ENCODE results near the gene TAF1.

DNA sequence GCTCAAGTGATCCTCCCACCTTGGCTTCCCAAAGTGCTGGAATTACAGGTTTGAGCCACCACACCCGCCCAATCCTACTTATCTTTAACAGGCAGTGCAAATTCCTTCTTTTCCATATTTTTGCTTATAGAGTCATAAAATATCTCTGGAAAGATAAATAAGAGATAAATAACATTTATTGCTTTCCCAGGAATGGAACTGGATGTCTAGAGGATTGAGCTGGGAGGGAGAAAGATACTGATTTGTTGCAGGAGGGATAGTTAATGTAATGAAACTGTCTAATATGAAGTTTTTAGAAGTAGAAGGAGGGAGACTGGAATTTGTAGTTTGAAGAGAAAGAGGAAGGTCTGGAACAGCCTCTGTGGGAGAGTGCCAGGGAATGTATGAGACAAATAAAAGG, 44.4 kb upstream of the TAF1 start:
- TF ChIP-seq EZH2 (IDR thresholded peaks at IDR 0.05) (no peak), EZH2phosphoT487 (IDR thresholded peaks at IDR 0.05) (no peak)
- TF ChIP-seq, protein P1, sequence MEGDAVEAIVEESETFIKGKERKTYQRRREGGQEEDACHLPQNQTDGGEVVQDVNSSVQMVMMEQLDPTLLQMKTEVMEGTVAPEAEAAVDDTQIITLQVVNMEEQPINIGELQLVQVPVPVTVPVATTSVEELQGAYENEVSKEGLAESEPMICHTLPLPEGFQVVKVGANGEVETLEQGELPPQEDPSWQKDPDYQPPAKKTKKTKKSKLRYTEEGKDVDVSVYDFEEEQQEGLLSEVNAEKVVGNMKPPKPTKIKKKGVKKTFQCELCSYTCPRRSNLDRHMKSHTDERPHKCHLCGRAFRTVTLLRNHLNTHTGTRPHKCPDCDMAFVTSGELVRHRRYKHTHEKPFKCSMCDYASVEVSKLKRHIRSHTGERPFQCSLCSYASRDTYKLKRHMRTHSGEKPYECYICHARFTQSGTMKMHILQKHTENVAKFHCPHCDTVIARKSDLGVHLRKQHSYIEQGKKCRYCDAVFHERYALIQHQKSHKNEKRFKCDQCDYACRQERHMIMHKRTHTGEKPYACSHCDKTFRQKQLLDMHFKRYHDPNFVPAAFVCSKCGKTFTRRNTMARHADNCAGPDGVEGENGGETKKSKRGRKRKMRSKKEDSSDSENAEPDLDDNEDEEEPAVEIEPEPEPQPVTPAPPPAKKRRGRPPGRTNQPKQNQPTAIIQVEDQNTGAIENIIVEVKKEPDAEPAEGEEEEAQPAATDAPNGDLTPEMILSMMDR (IDR thresholded peaks at IDR 0.05): no peak

Data from neural progenitor cell (in vitro differentiated cells).